Astrocyte of the cerebellum (primary cell): ENCODE results near the gene ARHGAP8.
"Not testable (repeated sequence)": the region's sequence is repeated elsewhere in the genome, so short reads cannot be mapped to it uniquely, and the experiment has no call there.

ENCODE experiments used
- DNase-seq: peaks from one replicate; pipeline ENCODE4 v3.0.0-alpha.2; 2011; ENCODE audit warnings: low read depth
- H3K4me3 ChIP-seq: 2 replicates; pipeline ENCODE4 v1.5.1; 2011; ENCODE audit warnings: mild to moderate bottlenecking, low read depth, low read length, moderate library complexity
- in situ Hi-C: cut with HindIII; loops from 2 replicates; pipeline ENCODE4 v1.10.0; 2017; ENCODE audit warnings: low sequenced_read_pairs
- TF ChIP-seq, protein P1 (sequence below): IDR thresholded peaks from 2 replicates; pipeline ENCODE4 v1.5.1; 2012; ENCODE audit warnings: low read length, low read depth, moderate library complexity, mild to moderate bottlenecking; ENCODE audit errors: missing control alignments

Gene ARHGAP8

GRCh38 chr22:44797181-44797725 is 44.9 kb downstream of the ARHGAP8 start:
- no peak overlapping the region for H3K4me3 ChIP-seq
- in situ Hi-C loops, result no loop called here
- TF ChIP-seq, protein P1, sequence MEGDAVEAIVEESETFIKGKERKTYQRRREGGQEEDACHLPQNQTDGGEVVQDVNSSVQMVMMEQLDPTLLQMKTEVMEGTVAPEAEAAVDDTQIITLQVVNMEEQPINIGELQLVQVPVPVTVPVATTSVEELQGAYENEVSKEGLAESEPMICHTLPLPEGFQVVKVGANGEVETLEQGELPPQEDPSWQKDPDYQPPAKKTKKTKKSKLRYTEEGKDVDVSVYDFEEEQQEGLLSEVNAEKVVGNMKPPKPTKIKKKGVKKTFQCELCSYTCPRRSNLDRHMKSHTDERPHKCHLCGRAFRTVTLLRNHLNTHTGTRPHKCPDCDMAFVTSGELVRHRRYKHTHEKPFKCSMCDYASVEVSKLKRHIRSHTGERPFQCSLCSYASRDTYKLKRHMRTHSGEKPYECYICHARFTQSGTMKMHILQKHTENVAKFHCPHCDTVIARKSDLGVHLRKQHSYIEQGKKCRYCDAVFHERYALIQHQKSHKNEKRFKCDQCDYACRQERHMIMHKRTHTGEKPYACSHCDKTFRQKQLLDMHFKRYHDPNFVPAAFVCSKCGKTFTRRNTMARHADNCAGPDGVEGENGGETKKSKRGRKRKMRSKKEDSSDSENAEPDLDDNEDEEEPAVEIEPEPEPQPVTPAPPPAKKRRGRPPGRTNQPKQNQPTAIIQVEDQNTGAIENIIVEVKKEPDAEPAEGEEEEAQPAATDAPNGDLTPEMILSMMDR, result no peak
- DNase-seq, result no peak

DNA sequence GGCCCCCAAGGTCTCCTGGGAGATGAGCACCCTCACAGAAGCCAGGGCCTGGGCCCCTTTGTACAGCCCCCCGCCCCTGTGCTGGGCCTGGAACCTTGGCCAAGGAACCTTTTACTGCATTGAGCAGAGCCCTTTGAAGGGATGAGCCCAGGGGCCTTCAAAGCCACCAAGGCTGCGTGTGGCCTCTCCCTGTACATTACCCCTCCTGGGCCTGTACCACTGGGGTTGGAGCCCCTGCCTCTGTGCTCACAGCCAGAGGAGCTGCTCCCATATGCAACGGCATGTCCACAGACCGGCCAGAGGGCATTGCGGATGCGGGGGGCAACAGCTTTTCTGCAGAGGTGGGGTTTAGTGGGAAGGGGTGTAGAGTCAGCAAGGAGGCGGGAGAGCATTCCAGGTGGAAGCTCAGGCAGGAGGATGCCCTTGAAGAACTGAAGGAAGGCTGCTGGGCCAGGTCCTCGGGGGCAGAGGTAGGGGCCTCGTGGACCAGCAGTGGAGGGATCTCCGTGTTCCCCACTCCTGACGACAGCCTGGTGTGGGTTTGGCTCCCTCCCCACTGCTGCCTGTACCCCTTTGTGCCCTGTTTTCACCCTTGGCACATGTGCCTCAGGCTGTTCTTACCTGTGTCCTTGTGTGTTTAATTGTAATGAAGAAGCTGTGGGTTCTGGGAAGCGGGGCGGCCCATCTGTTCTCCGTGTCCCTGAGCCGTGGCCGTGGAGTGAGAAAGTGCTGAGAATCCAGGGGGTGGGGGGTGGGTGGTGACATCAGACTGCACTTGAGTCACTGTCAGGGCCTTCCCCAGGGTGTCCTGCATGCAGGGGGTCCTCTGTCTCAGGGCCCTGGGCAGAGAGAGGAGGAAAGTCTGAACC is 46.9 kb downstream of the ARHGAP8 start:
- no peak for DNase-seq
- no peak overlapping the region for H3K4me3 ChIP-seq
- TF ChIP-seq, protein P1, result no peak
- in situ Hi-C loops, result no loop called here

DNA sequence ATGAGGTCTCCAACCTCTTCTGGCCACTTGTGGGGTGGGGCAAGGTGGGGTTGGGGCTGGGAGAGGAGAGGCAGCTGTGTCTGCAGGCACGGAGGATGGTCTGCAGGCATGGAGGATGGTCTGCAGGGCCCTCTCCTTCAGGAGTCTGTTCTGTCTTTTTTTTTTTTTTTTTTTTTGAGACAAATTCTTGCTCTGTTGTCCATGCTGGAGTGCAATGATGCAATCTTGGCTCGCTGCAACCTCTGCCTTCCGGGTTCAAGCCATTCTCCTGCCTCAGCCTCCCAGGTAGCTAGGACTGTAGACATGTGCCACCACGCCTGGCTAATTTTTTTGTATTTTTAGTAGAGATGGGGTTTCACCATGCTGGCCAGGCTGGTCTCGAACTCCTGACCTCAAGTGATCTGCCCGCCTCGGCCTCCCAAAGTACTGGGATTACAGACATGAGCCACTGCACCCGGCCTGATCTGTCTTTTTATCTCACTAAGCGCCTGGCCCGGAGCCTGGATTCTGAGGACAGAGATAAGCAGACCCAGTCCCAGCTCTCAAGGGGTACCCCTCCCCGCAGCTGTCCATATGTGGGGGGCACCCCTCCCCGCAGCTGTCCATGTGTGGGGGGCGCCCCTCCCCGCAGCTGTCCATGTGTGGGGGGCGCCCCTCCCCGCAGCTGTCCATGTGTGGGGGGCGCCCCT is 47.7 kb downstream of the ARHGAP8 start:
- in situ Hi-C loops, DNase-seq, H3K4me3 ChIP-seq: not testable (repeated sequence)

DNA sequence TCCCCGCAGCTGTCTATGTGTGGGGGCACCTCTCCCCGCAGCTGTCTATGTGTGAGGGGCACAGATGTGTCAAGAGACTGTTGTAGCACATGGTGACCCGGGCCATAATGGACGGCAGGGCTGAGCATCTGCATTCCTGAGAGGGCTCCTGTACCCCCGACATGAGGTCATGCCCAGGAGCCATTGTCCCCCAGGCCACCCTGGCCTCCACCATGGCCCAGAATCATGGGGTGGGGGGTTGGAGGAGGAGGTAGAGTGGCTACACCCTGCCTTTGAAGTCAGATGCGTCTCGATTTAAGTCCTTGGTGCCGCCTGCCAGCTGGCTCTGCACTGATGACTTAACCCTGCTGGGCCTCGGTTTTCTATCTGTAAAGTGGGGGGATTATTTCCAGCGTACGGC is 49.1 kb downstream of the ARHGAP8 start:
- DNase-seq, result no peak
- no peak overlapping the region for H3K4me3 ChIP-seq
- in situ Hi-C loops, result no loop called here
- TF ChIP-seq, protein P1, result no peak

GRCh38 chr22:44802071-44802700 is 49.8 kb downstream of the ARHGAP8 start:
- no peak for DNase-seq
- TF ChIP-seq, protein P1, result no peak
- in situ Hi-C loops, result no loop called here
- no peak overlapping the region for H3K4me3 ChIP-seq

- TF ChIP-seq, protein P1, result no peak
- H3K4me3 ChIP-seq, result no peak overlapping the region
- DNase-seq, result no peak
- in situ Hi-C loops, result no loop called here
Observed at GRCh38 chr22:44802956-44803355, 50.6 kb downstream of the ARHGAP8 start.
